Fibroblast of skin of back (primary cell): Measurements from ENCODE around the gene PDCD7.
"Not testable (repeated sequence)": the region's sequence is repeated elsewhere in the genome, so short reads cannot be mapped to it uniquely, and the experiment has no call there.

Experiments used
- DNase-seq: peaks from one replicate; pipeline ENCODE4 v3.0.0-alpha.2; 2013

The PDCD7 gene

DNA sequence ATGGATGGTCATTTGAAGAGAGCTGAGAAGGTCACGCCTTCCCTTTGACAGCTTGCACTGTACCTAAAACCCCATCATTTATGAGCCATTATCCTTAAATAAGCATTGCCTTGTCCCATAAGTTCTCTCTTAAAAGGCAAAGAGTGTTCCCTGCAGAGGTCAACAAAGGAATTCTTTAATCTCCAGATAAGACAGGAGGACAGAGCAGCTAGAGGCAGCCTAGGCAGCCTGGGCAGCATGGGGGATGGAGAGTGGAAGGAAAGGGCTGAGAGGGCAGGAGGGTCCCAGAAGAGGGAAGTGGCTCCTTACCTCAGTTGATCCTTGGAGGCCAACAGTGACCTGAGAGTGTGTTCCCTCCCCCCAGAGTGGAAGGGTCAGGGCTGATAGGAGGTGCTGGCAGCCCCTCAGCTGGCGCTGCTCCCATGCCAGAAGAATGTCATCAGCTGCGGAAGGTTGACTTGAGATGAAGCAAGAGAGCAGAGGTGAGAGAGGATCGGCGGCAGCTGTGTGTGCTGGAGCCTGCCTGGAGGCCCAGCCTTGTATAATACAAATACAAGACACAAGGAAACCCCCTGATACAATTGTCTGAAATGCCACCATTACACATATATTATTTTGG, 44.3 kb downstream of the PDCD7 start:
- no peak for DNase-seq

DNA sequence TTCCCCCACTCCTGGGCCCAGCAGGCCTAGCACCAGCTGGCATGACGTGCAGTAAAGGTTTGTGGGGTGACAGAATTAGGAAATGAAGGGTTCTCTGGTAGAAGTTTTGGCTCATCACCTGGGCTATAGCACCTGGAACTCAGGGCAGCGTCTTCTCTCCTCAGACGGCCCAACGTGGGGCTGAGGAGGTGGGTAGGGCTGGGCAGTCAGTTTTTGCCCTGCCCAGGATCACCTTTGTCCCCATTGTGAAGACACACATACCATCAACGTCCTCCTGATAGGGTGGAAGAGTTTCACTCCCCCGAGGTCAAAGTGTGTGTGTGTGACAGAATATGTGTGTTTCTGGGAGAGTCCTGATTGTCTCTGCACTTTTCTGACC, 45.0 kb downstream of the PDCD7 start:
- no peak for DNase-seq

DNA sequence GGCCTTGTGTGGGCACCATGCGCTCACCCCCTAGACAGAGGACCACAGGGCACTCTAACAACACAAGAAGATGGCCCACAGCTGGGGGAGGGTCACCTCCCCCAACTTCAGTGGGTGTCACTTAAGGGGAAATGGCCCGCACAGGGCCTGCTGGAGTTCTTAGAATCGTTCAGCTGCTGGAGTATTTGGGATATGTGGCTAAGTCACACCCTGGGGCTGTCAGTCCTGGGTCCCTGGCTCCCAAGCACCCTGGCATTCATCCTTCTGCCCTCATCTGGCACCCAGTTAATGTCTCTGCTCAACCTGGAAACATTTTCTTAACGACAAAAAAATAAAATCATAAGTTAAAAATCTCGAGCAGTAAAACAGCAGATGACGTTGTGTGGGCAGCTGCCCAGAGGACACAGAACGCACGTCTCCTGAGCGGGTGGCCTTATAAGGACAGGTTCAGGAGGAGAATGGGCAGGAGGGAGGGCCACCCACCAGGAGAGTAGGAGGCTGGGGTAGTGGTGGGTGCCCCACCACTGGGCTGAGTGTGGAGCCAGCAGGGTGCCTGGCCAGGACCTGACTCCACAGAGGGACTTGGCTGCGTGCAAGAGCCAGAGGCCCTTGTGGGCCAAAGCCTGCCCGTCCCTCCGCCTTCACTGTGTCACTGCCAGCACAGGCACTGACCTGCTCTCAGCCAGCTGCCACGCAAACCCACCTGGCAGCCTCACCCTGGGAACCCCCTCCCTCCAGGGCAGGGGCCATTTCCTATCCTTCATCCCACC, 45.5 kb downstream of the PDCD7 start:
- no peak for DNase-seq

DNA sequence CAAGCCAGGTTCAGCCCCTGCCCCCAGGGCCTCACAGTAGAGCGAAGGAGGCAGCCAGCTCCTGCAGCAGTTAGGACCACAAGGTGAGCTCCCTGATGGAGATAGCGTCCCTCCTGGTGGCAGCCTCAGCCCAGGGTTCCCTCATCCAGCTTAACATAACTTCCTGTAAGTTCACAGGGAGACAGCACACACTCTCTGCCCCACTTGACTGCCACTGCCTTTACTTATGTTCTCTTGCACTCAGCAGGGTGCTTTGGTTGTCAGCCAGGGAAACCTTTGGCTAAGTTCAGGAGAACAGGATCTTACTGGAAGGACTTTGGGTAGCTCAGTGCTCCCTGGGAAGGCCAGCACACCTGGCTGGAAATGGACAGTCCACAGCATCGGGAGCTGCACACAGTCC, 46.2 kb downstream of the PDCD7 start:
- no peak for DNase-seq

DNA sequence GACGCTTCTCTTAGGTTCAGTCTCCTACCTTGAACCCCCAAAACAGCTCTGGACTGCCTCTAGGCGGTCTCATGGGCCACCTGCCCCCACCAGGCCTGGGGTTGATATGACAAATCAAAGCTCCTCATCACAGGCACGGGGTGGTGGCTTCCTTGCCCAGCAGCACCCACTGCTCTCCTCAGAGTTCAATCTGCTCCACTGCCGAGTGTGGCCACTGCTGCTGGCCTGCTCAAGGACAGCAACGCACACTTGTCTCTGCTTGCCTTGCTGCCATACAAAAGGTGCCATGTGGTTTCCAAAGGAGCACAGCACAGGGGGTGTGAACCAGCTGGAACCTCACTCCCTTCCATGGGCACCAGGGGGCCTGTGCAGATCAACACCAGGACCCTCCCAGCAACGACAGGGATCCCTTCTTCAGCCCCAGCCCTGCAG, 46.9 kb downstream of the PDCD7 start:
- no peak for DNase-seq

DNA sequence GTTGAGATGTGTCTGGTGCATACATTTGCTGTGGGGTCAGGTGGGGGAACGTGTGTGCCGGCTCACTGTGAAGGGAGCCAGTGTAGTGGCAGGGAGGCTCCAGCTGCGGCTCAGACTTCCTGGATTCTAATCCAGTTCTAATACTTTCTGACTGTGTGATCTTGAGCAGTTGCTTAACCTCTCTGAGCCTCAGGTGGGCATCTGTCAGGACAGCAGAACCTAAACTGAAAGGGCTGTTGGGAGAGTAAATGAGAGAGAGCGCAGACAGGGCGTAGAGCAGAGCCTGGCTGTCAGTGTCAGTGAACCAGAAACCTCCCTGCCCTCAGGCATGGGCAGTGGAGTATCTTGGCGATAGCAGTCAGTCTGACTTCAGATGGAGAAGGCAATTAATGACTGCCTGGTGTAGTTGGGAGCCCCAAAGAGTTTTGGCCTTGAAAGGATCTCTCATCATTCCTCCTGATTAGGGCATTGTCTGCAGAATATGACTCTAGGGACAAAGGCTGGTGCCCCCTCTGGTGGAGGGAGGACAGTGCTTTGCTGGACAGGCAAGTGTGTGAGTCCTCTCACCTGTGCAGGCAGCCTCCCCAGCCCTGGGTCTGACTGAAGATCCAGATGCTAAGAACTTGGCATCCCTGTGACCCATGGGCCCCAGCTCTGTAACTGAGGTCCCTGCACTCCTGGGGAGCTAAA, 47.5 kb downstream of the PDCD7 start:
- no peak for DNase-seq

DNA sequence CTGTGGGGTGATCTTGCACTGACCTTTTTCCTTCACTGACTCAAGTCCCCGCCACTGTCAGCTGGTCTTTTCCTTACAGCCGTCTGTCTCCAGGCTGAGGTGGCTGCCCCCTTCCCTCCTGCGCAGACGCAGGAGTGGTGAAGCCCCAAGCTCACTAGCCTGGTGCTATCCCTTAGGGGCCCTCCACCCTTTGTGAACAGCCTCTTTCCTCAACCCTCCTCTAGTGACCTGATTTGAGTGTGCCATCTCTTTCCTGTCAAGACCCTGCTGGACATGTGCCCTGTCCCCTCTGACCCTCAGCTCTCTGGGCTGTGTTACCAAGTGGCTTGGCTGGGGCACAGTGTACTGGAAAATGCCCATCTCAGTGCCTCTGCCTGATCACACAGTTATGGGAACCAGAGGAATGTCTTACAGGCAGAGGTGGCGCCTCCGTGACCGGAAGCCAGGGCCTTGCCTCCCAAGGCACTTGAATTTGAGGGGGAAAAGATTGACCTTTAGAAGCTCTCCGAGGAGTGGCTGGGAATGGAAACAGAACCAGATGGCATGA, 48.3 kb downstream of the PDCD7 start:
- DNase-seq: no peak

DNA sequence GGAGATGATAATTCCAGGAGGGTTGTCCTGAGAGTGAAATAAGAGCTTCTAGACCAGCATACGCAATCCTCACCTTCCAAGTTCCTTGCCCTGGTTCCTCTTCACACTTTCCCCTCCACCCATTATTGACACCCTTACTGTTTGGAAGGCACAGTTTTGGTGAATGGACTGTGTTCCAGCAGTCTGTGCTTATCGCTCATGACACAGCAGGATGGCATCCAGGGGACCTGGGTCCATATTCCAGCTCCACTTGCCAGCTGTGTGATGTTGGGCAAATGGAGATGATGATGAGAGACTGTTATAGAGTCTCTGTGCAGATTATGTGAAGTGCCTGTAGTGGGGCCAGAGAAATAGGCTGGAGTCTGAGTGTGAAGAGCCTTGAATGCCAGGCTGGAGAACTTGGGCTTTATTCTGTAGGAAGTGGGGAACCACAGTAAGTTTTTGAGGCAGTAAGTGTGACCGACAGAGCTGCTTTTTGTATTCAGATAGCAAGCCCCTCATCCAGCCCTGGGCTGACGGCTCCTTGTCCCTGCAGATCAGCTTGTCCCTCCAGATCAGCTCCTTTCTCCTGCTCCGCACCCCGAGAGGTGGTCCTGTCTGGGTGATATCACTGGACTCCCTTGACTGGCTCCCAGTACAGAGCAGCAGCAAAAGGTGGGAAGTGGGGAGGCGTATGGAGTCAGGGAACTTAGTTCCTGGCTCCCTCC, 49.0 kb downstream of the PDCD7 start:
- DNase-seq: no peak

DNA sequence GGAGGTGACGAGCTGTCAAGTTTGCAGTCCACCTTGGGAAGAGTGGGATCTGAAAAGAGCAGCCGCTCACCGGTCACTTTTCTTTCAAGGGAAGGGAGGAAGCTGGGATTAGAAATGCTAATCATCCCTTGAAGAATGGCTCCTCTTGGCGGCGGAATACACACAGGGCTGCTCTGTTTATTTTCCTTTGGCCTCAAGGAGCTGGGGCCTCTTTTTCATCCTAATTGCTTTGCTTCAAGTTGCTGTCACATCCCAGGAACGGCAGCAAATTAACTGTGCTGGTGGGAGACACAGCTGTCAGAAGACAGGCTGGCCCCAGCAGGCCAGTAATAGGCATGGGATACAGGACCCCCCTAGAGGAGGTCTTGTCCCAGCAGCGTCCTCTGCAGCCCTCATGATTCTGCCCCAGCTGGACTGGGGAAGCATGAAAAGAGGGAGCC, 50.3 kb downstream of the PDCD7 start:
- no peak for DNase-seq

DNA sequence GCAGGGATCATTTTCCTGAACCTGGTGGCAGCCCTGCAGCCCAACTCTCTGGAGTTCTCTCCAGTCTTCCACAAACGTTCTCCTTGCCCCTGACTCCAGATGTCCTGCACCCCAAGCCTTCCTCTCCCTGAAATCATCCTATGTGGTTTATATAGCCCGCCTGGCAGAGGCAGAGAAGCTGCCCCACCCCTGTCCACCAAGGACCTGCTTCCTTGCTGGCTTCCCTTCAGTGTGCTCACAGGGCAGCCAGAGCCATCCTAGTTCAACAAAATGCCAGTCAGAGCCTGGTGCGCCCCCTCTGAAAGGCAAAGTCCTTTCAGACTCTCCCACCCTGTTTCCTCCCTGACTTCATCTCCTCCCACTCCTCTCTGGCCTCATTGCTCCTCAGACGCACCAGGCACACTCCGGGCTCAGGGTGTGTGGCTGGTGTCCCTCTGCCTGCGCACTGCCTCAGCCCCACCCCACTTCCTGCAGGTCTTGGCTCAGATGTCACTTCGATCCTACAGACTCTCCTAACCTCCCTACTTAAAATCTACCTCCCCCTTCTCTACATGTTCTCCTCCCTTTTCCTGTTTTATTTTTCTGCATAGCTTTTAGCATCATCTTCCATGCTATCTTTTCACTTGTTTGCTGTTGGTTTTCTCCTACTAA, 51.2 kb downstream of the PDCD7 start:
- DNase-seq: no peak

DNA sequence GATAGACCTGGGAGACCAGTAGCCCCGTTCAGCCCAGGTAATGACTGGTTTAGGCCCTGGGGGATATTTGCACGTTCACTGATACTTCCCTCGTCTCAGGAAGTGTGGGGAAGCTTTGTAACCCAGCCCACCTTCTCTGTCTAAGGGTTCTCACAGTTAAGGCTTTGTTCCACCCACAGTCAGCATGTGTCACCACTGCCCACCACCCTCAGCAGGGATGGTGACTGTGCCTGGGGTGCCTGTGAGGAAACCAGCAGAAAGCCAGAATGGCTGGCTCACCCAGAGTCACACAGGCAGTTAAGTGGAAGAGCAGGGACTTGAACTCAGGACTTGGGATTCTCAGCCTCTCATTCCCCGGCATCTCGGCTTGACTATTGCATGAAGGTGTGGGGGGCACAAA, 51.9 kb downstream of the PDCD7 start:
- DNase-seq: no peak

DNA sequence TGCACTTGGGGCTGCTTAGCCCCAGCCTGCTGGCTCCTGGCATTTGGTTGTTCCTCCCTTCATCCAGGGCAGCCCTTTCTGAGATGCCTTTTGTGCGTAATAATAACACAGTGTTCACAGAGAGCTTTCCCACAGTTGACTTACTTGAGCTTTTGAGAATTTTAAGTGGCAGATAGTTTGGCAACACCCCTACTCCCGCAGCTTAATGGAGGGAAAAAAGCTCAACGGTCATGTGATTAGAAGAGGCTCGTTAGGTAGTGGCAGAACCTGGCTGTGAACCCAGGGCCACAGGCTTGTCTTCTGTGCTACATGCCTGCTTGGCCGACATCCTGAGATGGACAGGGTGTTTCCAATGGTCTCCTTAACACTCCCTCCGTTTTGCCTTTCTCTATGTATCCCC, 52.3 kb downstream of the PDCD7 start:
- DNase-seq: no peak

DNA sequence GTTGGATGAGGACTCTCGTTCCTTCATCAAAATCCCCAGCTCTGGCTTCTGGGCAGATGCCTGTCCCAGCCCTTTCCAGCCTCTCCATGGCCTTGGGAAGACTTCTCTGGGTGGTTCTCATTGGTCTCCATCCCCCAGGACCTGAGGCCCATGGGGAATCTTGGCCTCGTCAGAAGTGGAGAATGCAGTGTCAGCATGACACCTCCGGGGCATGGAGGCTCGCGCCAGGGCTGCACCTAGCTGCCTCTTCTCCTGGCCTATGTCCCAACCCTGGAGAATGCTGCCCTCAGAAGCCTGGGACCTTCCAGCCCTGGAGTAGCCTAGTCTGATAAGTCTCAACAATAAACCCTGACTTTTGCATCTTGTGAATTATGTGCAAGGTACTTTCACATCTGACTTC, 54.0 kb downstream of the PDCD7 start:
- DNase-seq: no peak

DNA sequence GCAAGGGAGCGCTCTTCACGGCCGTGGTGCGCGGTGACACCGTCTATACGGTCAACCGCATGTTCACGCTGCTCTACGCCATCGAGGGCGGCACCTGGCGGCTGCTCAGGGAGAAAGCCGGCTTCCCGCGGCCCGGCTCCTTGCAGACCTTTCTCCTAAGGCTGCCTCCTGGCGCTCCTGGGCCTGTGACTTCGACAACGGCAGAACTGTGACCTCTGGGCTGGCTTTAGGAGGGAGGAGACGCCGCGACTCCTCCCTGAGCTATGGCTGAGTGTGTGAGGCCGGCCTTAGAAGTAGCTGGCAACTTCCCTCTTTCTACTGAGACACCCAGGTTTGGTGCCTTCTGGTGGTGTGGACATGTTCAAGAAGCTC, 55.6 kb downstream of the PDCD7 start:
- DNase-seq: peak; percentile 57

DNA sequence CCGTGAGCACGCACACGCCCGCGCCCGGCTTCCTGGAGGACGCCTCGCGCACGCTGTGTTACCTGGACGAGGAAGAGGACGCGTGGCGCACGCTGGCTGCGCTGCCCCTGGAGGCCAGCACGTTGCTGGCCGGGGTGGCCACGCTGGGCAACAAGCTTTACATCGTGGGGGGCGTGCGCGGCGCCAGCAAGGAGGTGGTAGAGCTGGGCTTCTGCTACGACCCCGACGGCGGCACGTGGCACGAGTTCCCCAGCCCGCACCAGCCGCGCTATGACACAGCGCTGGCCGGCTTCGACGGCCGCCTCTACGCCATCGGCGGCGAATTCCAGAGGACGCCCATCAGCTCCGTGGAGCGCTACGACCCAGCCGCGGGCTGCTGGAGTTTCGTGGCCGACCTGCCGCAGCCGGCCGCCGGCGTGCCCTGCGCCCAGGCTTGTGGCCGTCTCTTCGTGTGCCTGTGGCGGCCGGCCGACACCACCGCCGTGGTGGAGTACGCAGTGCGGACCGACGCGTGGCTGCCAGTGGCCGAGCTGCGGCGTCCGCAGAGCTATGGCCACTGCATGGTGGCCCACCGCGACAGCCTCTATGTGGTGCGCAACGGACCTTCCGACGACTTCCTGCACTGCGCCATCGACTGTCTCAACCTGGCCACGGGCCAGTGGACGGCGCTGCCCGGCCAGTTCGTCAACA, 56.2 kb downstream of the PDCD7 start:
- no peak for DNase-seq

DNA sequence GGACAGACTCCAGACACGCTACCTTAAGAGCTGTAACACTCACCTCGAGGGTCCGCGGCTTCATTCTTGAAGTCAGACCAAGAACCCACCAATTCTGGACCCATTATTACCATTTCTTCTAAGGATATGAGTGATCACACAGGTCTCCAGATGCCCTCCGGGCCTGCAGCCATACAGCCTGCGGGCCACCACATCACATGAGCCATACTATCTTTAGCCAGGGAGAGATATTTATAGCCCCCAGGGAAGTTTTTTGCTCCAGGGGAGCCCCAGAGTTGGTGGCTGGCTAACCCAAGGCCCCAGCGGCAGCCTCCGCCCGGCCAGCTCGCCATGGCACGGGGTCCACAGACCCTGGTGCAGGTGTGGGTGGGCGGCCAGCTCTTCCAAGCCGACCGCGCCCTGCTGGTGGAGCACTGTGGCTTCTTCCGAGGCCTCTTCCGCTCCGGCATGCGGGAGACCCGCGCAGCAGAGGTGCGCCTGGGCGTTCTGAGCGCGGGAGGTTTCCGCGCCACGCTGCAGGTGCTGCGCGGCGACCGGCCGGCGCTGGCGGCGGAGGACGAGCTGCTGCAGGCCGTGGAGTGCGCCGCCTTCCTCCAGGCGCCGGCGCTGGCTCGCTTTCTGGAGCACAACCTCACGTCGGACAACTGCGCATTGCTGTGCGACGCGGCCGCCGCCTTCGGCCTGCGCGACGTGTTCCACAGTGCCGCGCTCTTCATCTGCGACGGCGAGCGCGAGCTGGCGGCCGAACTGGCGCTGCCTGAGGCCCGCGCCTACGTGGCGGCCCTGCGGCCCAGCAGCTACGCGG, 56.9 kb downstream of the PDCD7 start, which contains the start of gene KBTBD13:
TSS of gene KBTBD13 (plus strand) at position 261 of the 805 bp plus-strand sequence. CDS start at position 331, 70 bp downstream.
- DNase-seq: no peak

DNA sequence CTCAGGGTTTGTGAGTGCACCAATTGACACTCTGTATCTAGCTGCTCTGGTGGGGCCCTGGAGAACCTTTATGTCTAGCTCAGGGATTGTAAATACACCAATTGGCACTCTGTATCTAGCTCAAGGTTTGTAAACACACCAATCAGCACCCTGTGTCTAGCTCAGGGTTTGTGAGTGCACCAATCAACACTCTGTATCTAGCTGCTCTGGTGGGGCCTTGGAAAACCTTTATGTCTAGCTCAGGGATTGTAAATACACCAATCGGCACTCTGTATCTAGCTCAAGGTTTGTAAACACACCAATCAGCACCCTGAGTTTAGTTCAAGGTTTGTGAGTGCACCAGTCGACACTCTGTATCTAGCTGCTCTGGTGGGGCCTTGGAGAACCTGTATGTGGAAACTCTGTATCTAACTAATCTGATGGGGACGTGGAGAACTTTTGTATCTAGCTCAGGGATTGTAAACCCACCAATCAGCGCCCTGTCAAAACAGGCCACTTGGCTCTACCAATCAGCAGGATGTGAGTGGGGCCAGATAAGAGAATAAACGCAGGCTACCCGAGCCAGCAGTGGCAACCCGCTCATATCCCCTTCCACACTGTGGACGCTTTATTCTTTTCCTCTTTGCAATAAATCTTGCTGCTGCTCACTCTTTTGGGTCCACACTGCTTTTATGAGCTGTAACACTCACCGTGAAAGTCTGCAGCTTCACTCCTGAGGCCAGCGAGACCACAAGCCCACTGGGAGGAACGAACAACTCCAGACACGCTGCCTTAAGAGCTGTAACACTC, 57.8 kb downstream of the PDCD7 start:
- DNase-seq: not testable (repeated sequence)

DNA sequence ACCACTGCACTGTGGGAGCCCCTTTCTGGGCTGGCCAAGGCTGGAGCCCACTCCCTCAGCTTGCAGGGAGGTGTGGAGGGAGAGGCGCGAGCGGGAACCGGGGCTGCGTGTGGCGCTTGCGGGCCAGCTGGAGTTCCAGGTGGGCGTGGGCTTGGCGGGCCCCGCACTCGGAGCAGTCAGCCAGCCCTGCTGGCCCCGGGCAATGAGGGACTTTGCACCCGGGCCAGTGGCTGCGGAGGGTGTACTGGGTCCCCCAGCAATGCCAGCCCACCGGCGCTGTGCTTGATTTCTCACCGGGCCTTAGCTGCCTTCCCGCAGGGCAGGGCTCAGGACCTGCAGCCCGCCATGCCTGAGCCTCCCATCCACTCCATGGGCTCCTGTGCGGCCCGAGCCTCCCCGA, 58.7 kb downstream of the PDCD7 start:
- not testable (repeated sequence) for DNase-seq

DNA sequence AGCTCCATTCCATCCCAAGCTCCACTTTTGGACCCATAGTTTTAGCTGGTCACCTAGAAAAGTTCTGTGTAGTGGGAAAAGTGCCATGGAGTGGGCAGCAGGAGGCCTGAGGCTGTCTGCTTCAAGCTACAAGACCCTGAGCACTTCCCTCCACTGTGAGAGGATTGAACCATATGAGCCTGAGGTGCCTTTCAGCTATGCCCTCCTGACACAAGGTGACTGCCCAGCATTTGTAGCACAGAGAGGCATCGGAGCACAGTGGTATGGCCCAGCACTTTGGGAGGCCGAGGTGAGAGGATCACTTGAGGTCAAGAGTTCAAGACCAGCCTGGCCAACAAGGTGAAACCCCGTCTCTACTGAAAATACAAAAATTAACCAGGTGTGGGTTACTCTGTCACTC, 61.0 kb downstream of the PDCD7 start:
- no peak for DNase-seq

DNA sequence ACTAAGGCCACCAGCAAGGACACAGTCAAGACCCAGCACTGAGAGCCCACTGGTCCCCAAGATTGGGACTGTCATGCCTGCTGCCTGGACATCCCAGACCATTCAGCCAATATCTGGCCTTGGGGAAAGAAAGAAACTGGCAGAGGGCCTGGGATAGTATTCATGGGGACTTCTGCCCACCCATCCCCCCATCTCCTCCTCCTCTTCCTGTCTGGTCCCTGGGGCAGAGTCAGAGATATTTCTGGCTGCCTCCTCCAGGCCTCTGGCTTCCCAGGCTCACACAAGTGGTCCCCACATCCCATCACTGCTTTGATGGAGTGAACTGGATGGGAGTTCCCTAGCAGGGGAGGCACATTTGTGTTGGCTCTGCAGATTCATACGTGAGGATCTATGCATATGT, 61.6 kb downstream of the PDCD7 start:
- peak; percentile 65 for DNase-seq
